Placental epithelial cell (primary cell): Measurements from ENCODE around the gene CDY1. TPM values are rescaled to one million over a fixed set of nuclear protein-coding genes. Genes with fewer than 3 reads are reported as not detected.

Experiments
- total RNA-seq: library from RNA; depleted of rRNA; stranded (reverse); fragments of >200 nt; gene quantifications from 2 replicates; pipeline ENCODE4 v1.2.3, GENCODE V29; 2012

CDY1 gene
- total RNA-seq = not detected in 2 replicates

GRCh38 chrY:25621817-25622216 lies at the start of gene CDY1:
Gene CDY1, plus strand, starts transcription at chrY:25622117. Its CDS starts 326 bp downstream, at chrY:25622443.

